K562 (cell line): Measurements from ENCODE around the gene DRC3. TPM values are rescaled to one million over a fixed set of nuclear protein-coding genes. Genes with fewer than 3 reads are reported as not detected.

ENCODE experiments used
- E2F4 ChIP-seq: sonication (generic); formaldehyde crosslinking; IDR thresholded peaks from 2 replicates; pipeline ENCODE4 v1.8.0; 2022; ENCODE audit warnings: mild to moderate bottlenecking, low read depth, missing genetic modification reagents
- FOXJ2 ChIP-seq: fragments of 200-800 bp; sonication (Bioruptor generic); IDR thresholded peaks from 2 replicates; pipeline ENCODE4 v1.6.1; 2016; ENCODE audit warnings: missing genetic modification characterization, missing compliant biosample characterization
- FOXP1 ChIP-seq: sonication (generic); formaldehyde crosslinking; IDR thresholded peaks from 2 replicates; pipeline ENCODE4 v1.8.0; 2022; ENCODE audit warnings: mild to moderate bottlenecking, missing genetic modification reagents
- HMGXB4 ChIP-seq: sonication (generic); formaldehyde crosslinking; IDR thresholded peaks from 2 replicates; pipeline ENCODE4 v1.8.1; 2023; ENCODE audit warnings: mild to moderate bottlenecking, missing genetic modification reagents
- HNRNPUL1 ChIP-seq: fragments of 200-400 bp; formaldehyde crosslinking; IDR thresholded peaks from 2 replicates; pipeline ENCODE4 v1.6.1; 2017; ENCODE audit warnings: low read length
- ID3 ChIP-seq, 2 experiments: fragments of 250-450 bp in 1 of 2; fragments of 450-650 bp in 1 of 2; sonication (Bioruptor Pico) in 1 of 2; IDR thresholded peaks; 2 replicates each; pipeline versions ENCODE4 v1.6.1 to v1.8.0; 2016 to 2021; ENCODE audit warnings: mild to moderate bottlenecking in 2 of 2, moderate library complexity in 2 of 2, missing compliant biosample characterization in 1 of 2, missing genetic modification characterization in 1 of 2
- IRF2 ChIP-seq: sonication (generic); formaldehyde crosslinking; IDR thresholded peaks from 2 replicates; pipeline ENCODE4 v1.8.1; 2022; ENCODE audit warnings: mild to moderate bottlenecking, missing genetic modification reagents
- KAT7 ChIP-seq: sonication (generic); formaldehyde crosslinking; IDR thresholded peaks from 2 replicates; pipeline ENCODE4 v1.8.0; 2022; ENCODE audit warnings: missing genetic modification reagents, mild to moderate bottlenecking, borderline replicate concordance
- OTX1 ChIP-seq: fragments of 450-650 bp; formaldehyde crosslinking; IDR thresholded peaks from 2 replicates; pipeline ENCODE4 v1.4.0; 2022; ENCODE audit warnings: mild to moderate bottlenecking
- PHF8 ChIP-seq: fragments of 200-600 bp; sonication (generic); IDR thresholded peaks from 2 replicates; pipeline ENCODE4 v1.6.1; 2012; ENCODE audit warnings: mixed run types, mild to moderate bottlenecking, inconsistent platforms, low read length, moderate library complexity, borderline replicate concordance
- PPARD ChIP-seq: fragments of 250-450 bp; sonication (Bioruptor Pico); IDR thresholded peaks from 2 replicates; pipeline ENCODE4 v1.8.0; 2022; ENCODE audit warnings: inconsistent platforms, mild to moderate bottlenecking, moderate library complexity
- SIN3B ChIP-seq: fragments of 450-650 bp; IDR thresholded peaks from 2 replicates; pipeline ENCODE4 v1.6.1; 2017; ENCODE audit warnings: low read depth, mild to moderate bottlenecking, moderate library complexity
- SIRT6 ChIP-seq: IDR thresholded peaks from one replicate; pipeline ENCODE4 v1.6.1; 2012; ENCODE audit warnings: low read depth, mild to moderate bottlenecking, control low read depth, inconsistent platforms, low read length, moderate library complexity
- SRSF7 ChIP-seq: fragments of 200-400 bp; formaldehyde crosslinking; optimal IDR thresholded peaks from 2 replicates; pipeline ENCODE3; 2017; ENCODE audit warnings: mild to moderate bottlenecking, low read depth, low read length
- STAG1 ChIP-seq: sonication (generic); formaldehyde crosslinking; IDR thresholded peaks from 2 replicates; pipeline ENCODE4 v1.5.0; 2020; ENCODE audit warnings: missing genetic modification reagents, borderline replicate concordance
- SUPT5H ChIP-seq: fragments of 450-650 bp; IDR thresholded peaks from 2 replicates; pipeline ENCODE4 v1.6.1; 2016
- TCF7L2 ChIP-seq: fragments of 150-350 bp; IDR thresholded peaks from 2 replicates; pipeline ENCODE4 v1.6.1; 2016; ENCODE audit warnings: low read depth, mild to moderate bottlenecking, low read length, moderate library complexity
- TCFL5 ChIP-seq: fragments of 250-450 bp; sonication (Bioruptor Pico); conservative IDR thresholded peaks from 2 replicates; pipeline ENCODE4 v1.6.1; 2021; ENCODE audit warnings: mild to moderate bottlenecking, moderate library complexity, matching md5 sums
- ZBTB49 ChIP-seq: sonication (generic); formaldehyde crosslinking; IDR thresholded peaks from 2 replicates; pipeline ENCODE4 v1.8.0; 2022; ENCODE audit warnings: missing genetic modification reagents, mild to moderate bottlenecking, borderline replicate concordance
- ZNF146 ChIP-seq: IDR thresholded peaks from one replicate; pipeline ENCODE4 v1.6.1; 2018; ENCODE audit warnings: missing compliant biosample characterization; ENCODE audit not compliant: unreplicated experiment
- ZNF395 ChIP-seq: fragments of 200-800 bp; sonication (Bioruptor generic); IDR thresholded peaks from 2 replicates; pipeline ENCODE4 v1.6.1; 2017; ENCODE audit warnings: missing genetic modification characterization, missing compliant biosample characterization
- polyA plus RNA-seq, 8 experiments: library from polyadenylated mRNA; depleted of rRNA in 4 of 8; stranded (reverse) in 5 of 8; unstranded in 3 of 8; fragments of >200 nt; fragmentation: Nextera tagmentation in 2 of 8; fragmentation: Illumina TruSeq in 1 of 8; extraction: Ambion mirVana in 2 of 8; extraction: Trizol in 1 of 8; gene quantifications; 2 replicates each; pipeline versions ENCODE4 v1.2.1 to v1.2.3, GENCODE V29; 2011 to 2014; ENCODE audit warnings: inconsistent platforms in 1 of 8, missing spikeins in 1 of 8
- total RNA-seq, 7 experiments: library from RNA; depleted of rRNA in 6 of 7; stranded (reverse); fragments of >200 nt in 6 of 7; fragmentation: Illumina TruSeq in 2 of 7; extraction: Trizol in 2 of 7; gene quantifications; 2 replicates each; pipeline versions ENCODE4 v1.2.1 to v1.2.3, GENCODE V29; 2011 to 2021; ENCODE audit warnings: low replicate concordance in 1 of 7

The DRC3 gene
- total and polyA plus RNA-seq, 9 of the 15 experiments (the other 6 are each of a cell fraction or from before 2014, with no cell fraction given), result 0.10 to 0.84 (median 0.30) TPM; not detected in 3

GRCh38 chr17:18039535-18040260 lies 67.0 kb downstream of the DRC3 start (continued):
- TF ChIP-seq ZNF395 (CRISPR knock-in tag) (no peak), OTX1 (CRISPR knock-in tag) (no peak), SIRT6 (no peak), STAG1 (no peak), SRSF7 (no peak), PPARD (CRISPR knock-in tag) (no peak), FOXP1 (CRISPR knock-in tag) (0 out of 2 replicates have a peak, but pooled peaks have one; percentile 5), HNRNPUL1 (no peak), IRF2 (CRISPR knock-in tag) (no peak), PHF8 (peak; percentile 34; the same call in 1 of the 2 replicates), SIN3B (peak; percentile 23; the same call in 1 of the 2 replicates), ID3 (CRISPR knock-in tag; IDR thresholded peaks at IDR 0.05) (no peak), ID3 (tag; IDR thresholded peaks at IDR 0.05) (no peak), HMGXB4 (CRISPR knock-in tag) (no peak), FOXJ2 (tag) (no peak), TCFL5 (CRISPR knock-in tag) (no peak), ZBTB49 (no peak), TCF7L2 (no peak), KAT7 (CRISPR knock-in tag) (no peak), E2F4 (CRISPR knock-in tag) (no peak), ZNF146 (CRISPR knock-in tag) (no peak), SUPT5H (no peak)
